Liver (tissue), 9 donors: ENCODE measurements around the gene EXOC4. TPM values are rescaled to one million over a fixed set of nuclear protein-coding genes. Genes with fewer than 3 reads are reported as not detected.

Experiments
- DNase-seq: peaks from one replicate; pipeline ENCODE4 v3.0.0-alpha.2; 2017; ENCODE audit warnings: low spot score
- H3K27ac ChIP-seq, 2 donors: one replicate each; pipeline ENCODE4 v1.7.0; 2013; ENCODE audit warnings: inconsistent platforms in 2 of 2, low read length in 2 of 2, control low read depth in 1 of 2, low read depth in 1 of 2, mild to moderate bottlenecking in 1 of 2
- H3K27me3 ChIP-seq, 4 donors: one replicate each; pipeline versions ENCODE4 v1.6.1 to v1.7.0; 2013; ENCODE audit warnings: low read length in 3 of 4, inconsistent platforms in 1 of 4, mild to moderate bottlenecking in 1 of 4, moderate library complexity in 1 of 4; ENCODE audit not compliant: control insufficient read depth in 4 of 4, insufficient read depth in 4 of 4
- H3K36me3 ChIP-seq, 4 donors: one replicate each; pipeline versions ENCODE4 v1.6.1 to v1.7.0; 2013; ENCODE audit warnings: low read length in 3 of 4, mild to moderate bottlenecking in 3 of 4, low read depth in 1 of 4, moderate library complexity in 1 of 4; ENCODE audit not compliant: control insufficient read depth in 4 of 4, insufficient read depth in 3 of 4
- H3K4me1 ChIP-seq, 4 donors: one replicate each; pipeline versions ENCODE4 v1.6.1 to v1.7.0; 2013; ENCODE audit warnings: low read length in 3 of 4, mild to moderate bottlenecking in 3 of 4, moderate library complexity in 1 of 4; ENCODE audit not compliant: control insufficient read depth in 4 of 4, insufficient read depth in 4 of 4
- H3K4me3 ChIP-seq, 3 donors: one replicate each; pipeline versions ENCODE4 v1.6.1 to v1.7.0; 2013; ENCODE audit warnings: low read length in 3 of 3, control low read depth in 1 of 3, low read depth in 1 of 3, mild to moderate bottlenecking in 1 of 3
- H3K9ac ChIP-seq, 2 donors: one replicate each; pipeline ENCODE4 v1.7.0; 2013; ENCODE audit warnings: low read length in 2 of 2, mild to moderate bottlenecking in 2 of 2, moderate library complexity in 2 of 2, control low read depth in 1 of 2, low read depth in 1 of 2
- H3K9me3 ChIP-seq, 4 donors: one replicate each; pipeline versions ENCODE4 v1.6.1 to v1.7.0; 2013; ENCODE audit warnings: low read length in 3 of 4; ENCODE audit not compliant: control insufficient read depth in 4 of 4
- EGR1 ChIP-seq, 2 donors: IDR thresholded peaks; 2 replicates each; pipeline ENCODE4 v1.6.1; 2016 to 2018; ENCODE audit warnings: antibody characterized with exemption in 2 of 2, low read depth in 2 of 2
- FOXA1 ChIP-seq: IDR thresholded peaks from 2 replicates; pipeline ENCODE4 v1.6.1; 2016; ENCODE audit warnings: antibody characterized with exemption
- HNF4A ChIP-seq, 2 donors: conservative IDR thresholded peaks; 2 replicates each; pipeline ENCODE4 v1.6.1; 2016; ENCODE audit warnings: antibody characterized with exemption in 2 of 2, mild to moderate bottlenecking in 2 of 2
- HNF4G ChIP-seq: IDR thresholded peaks from 2 replicates; pipeline ENCODE4 v1.6.1; 2016; ENCODE audit warnings: antibody characterized with exemption
- JUND ChIP-seq, 2 donors: IDR thresholded peaks; 2 replicates each; pipeline ENCODE4 v1.6.1; 2016; ENCODE audit warnings: antibody characterized with exemption in 2 of 2
- NR2F2 ChIP-seq: IDR thresholded peaks from 2 replicates; pipeline ENCODE4 v1.6.1; 2016; ENCODE audit warnings: antibody characterized with exemption
- RAD21 ChIP-seq, 2 donors: IDR thresholded peaks; 2 replicates each; pipeline ENCODE4 v1.6.1; 2016; ENCODE audit warnings: antibody characterized with exemption in 2 of 2, mild to moderate bottlenecking in 2 of 2
- RXRA ChIP-seq, 2 donors: IDR thresholded peaks; 2 replicates each; pipeline ENCODE4 v1.6.1; 2017 to 2018; ENCODE audit warnings: antibody characterized with exemption in 2 of 2, mild to moderate bottlenecking in 1 of 2
- SP1 ChIP-seq: IDR thresholded peaks from 2 replicates; pipeline ENCODE4 v1.6.1; 2018; ENCODE audit warnings: antibody characterized with exemption, mild to moderate bottlenecking
- TAF1 ChIP-seq: conservative IDR thresholded peaks from 2 replicates; pipeline ENCODE4 v1.6.1; 2016; ENCODE audit warnings: antibody characterized with exemption, mild to moderate bottlenecking
- WGBS: extraction: QIAGEN DNeasy Blood & Tissue Kit; methylation state at CpG from one replicate; pipeline ENCODE4 v1.1.7; 2013; 5-methylcytosine and 5-hydroxymethylcytosine counted together
- polyA plus RNA-seq, 2 donors: library from polyadenylated mRNA; stranded (reverse) in 1 of 2; unstranded in 1 of 2; fragments of 200-250 nt in 1 of 2; fragments of >200 nt in 1 of 2; fragmentation: Nextera tagmentation in 1 of 2; extraction: Ambion mirVana in 1 of 2; gene quantifications; one replicate each; pipeline versions ENCODE4 v1.2.1 to v1.2.3, GENCODE V29; 2013 to 2015
- total RNA-seq, 2 donors: library from RNA; depleted of rRNA; stranded (reverse); fragments of >200 nt; gene quantifications; one replicate each; pipeline ENCODE4 v1.2.3, GENCODE V29; 2014
- TF ChIP-seq, protein P1 (sequence below): IDR thresholded peaks from 2 replicates; pipeline ENCODE4 v1.6.1; 2016; ENCODE audit warnings: antibody characterized with exemption
- TF ChIP-seq, protein P2 (sequence below): IDR thresholded peaks from 2 replicates; pipeline ENCODE4 v1.6.1; 2016; ENCODE audit warnings: antibody characterized with exemption, mild to moderate bottlenecking
- TF ChIP-seq, protein P3 (sequence below): IDR thresholded peaks from 2 replicates; pipeline ENCODE4 v1.6.1; 2016; ENCODE audit warnings: antibody characterized with exemption
- TF ChIP-seq, protein P4 (sequence below): IDR thresholded peaks from 2 replicates; pipeline ENCODE4 v1.6.1; 2016; ENCODE audit warnings: antibody characterized with exemption
- TF ChIP-seq, protein P5 (sequence below): fragments of 150-350 bp; IDR thresholded peaks from 2 replicates; pipeline ENCODE4 v1.5.1; 2017; ENCODE audit warnings: improper control_type of control experiment, low read depth, low read length; ENCODE audit not compliant: missing input control
- donor health status: healthy.
- donor health status: healthy.
- donor health status: healthy.
- donor health status: healthy.
- donor health status: healthy.

The EXOC4 gene
- total and polyA plus RNA-seq, 4 donors, result 9.5 to 55.9 (median 23.6) TPM

DNA sequence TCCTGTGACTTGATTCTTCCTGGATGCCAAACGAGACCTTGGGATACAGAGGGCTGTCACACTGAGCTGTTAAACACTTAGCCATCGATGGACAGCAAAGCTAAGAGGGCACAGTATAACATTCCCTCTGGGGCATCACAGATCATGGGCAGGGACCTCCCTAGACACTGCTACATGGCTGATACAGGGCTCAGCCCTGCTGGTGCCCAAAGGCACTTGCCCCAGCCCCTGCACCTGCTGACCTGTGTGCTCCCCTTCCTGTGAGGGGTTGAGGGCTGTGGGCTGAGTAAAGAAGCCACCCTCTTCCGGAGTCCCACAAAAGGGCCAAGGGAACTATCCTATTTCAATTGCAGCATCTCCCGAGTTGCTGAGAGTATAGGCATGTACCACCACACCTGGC is 337.9 kb downstream of the EXOC4 start:
- H3K36me3 ChIP-seq, result no peaks in the 10 kb centered on the region
- WGBS, result 96% methylated on average over 4 of the region's 4 CpGs
- no peak for DNase-seq
- H3K4me3 ChIP-seq, result no peak overlapping the region
- no peaks in the 10 kb centered on the region for H3K4me1 ChIP-seq
- H3K27ac ChIP-seq, result no peak overlapping the region
- TF ChIP-seq RXRA (IDR thresholded peaks at IDR 0.05), result no peak
- TF ChIP-seq EGR1 (IDR thresholded peaks at IDR 0.05; ENCODE audit: low read depth in 2 of 2), result no peak
- TF ChIP-seq, protein P1, sequence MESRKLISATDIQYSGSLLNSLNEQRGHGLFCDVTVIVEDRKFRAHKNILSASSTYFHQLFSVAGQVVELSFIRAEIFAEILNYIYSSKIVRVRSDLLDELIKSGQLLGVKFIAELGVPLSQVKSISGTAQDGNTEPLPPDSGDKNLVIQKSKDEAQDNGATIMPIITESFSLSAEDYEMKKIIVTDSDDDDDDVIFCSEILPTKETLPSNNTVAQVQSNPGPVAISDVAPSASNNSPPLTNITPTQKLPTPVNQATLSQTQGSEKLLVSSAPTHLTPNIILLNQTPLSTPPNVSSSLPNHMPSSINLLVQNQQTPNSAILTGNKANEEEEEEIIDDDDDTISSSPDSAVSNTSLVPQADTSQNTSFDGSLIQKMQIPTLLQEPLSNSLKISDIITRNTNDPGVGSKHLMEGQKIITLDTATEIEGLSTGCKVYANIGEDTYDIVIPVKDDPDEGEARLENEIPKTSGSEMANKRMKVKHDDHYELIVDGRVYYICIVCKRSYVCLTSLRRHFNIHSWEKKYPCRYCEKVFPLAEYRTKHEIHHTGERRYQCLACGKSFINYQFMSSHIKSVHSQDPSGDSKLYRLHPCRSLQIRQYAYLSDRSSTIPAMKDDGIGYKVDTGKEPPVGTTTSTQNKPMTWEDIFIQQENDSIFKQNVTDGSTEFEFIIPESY, result no peak
- TF ChIP-seq, protein P2, sequence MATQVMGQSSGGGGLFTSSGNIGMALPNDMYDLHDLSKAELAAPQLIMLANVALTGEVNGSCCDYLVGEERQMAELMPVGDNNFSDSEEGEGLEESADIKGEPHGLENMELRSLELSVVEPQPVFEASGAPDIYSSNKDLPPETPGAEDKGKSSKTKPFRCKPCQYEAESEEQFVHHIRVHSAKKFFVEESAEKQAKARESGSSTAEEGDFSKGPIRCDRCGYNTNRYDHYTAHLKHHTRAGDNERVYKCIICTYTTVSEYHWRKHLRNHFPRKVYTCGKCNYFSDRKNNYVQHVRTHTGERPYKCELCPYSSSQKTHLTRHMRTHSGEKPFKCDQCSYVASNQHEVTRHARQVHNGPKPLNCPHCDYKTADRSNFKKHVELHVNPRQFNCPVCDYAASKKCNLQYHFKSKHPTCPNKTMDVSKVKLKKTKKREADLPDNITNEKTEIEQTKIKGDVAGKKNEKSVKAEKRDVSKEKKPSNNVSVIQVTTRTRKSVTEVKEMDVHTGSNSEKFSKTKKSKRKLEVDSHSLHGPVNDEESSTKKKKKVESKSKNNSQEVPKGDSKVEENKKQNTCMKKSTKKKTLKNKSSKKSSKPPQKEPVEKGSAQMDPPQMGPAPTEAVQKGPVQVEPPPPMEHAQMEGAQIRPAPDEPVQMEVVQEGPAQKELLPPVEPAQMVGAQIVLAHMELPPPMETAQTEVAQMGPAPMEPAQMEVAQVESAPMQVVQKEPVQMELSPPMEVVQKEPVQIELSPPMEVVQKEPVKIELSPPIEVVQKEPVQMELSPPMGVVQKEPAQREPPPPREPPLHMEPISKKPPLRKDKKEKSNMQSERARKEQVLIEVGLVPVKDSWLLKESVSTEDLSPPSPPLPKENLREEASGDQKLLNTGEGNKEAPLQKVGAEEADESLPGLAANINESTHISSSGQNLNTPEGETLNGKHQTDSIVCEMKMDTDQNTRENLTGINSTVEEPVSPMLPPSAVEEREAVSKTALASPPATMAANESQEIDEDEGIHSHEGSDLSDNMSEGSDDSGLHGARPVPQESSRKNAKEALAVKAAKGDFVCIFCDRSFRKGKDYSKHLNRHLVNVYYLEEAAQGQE, result no peak
- TF ChIP-seq HNF4G, result no peak
- TF ChIP-seq SP1, result no peak
- TF ChIP-seq NR2F2, result no peak
- TF ChIP-seq, protein P3, sequence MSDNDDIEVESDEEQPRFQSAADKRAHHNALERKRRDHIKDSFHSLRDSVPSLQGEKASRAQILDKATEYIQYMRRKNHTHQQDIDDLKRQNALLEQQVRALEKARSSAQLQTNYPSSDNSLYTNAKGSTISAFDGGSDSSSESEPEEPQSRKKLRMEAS, result no peak
- no peak for TF ChIP-seq RAD21 (IDR thresholded peaks at IDR 0.05)
- no peak for TF ChIP-seq JUND (IDR thresholded peaks at IDR 0.05)
- H3K9me3 ChIP-seq, result no peaks in the 10 kb centered on the region
- no peaks in the 10 kb centered on the region for H3K27me3 ChIP-seq
- H3K9ac ChIP-seq, result no peak overlapping the region

DNA sequence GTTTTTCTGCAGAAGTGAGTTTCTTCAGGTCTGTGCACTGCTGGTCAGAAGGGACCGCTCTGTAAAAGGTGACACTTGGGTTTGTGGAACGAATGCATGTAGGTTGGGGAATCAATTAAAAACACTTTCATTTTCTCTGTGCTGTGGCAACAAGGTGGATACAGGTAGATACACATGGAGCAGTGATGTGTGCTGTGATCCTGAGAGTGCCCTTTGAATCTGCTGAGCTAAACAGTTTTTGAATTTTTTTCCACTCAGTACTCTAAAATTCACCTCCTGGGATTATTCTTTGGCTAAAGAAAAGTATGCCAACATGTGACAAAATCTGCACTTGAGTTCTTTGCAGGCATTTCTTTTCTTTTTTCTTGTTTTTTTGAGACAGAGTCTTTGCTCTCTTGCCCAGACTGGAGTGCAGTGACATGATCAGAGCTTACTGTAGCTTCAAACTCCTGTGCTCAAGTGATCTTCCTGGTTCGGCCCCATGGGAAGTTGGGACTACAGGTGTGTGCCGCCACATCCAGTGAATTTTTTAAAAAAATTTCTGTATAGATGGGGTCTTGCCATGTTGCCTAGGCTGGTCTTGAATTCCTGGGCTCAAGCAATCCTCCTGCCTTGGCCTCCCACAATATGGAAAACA is 338.9 kb downstream of the EXOC4 start:
- DNase-seq, result no peak
- Histone ChIP-seq H3K9me3 (no peaks in the 10 kb centered on the region), H3K4me3 (no peak overlapping the region), H3K9ac (no peak overlapping the region), H3K4me1 (no peaks in the 10 kb centered on the region), H3K27ac (no peak overlapping the region), H3K36me3 (no peaks in the 10 kb centered on the region), H3K27me3 (no peaks in the 10 kb centered on the region)
- TF ChIP-seq RXRA (IDR thresholded peaks at IDR 0.05) (no peak), FOXA1 (no peak), TAF1 (no peak), EGR1 (IDR thresholded peaks at IDR 0.05; ENCODE audit: low read depth in 2 of 2) (no peak), HNF4A (conservative IDR thresholded peaks at IDR 0.05) (no peak), RAD21 (IDR thresholded peaks at IDR 0.05) (no peak), SP1 (no peak)
- TF ChIP-seq, protein P3, result no peak
- TF ChIP-seq, protein P4, sequence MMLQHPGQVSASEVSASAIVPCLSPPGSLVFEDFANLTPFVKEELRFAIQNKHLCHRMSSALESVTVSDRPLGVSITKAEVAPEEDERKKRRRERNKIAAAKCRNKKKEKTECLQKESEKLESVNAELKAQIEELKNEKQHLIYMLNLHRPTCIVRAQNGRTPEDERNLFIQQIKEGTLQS, result no peak
- TF ChIP-seq, protein P5, sequence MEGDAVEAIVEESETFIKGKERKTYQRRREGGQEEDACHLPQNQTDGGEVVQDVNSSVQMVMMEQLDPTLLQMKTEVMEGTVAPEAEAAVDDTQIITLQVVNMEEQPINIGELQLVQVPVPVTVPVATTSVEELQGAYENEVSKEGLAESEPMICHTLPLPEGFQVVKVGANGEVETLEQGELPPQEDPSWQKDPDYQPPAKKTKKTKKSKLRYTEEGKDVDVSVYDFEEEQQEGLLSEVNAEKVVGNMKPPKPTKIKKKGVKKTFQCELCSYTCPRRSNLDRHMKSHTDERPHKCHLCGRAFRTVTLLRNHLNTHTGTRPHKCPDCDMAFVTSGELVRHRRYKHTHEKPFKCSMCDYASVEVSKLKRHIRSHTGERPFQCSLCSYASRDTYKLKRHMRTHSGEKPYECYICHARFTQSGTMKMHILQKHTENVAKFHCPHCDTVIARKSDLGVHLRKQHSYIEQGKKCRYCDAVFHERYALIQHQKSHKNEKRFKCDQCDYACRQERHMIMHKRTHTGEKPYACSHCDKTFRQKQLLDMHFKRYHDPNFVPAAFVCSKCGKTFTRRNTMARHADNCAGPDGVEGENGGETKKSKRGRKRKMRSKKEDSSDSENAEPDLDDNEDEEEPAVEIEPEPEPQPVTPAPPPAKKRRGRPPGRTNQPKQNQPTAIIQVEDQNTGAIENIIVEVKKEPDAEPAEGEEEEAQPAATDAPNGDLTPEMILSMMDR, result no peak
- 86% methylated on average over 4 of the region's 4 CpGs for WGBS
